Heart left ventricle (tissue), 16 donors: ENCODE data around the gene PHF21A. TPM values are rescaled to one million over a fixed set of nuclear protein-coding genes. Genes with fewer than 3 reads are reported as not detected.
A peak's percentile ranks its signal among the peaks of the same experiment; 100 is the strongest.

Source experiments
- ATAC-seq, 4 donors: fragments of 200-7000 bp; cut with Tn5 transposase; one replicate each; pipeline ENCODE4 v1.9.1; 2020 to 2022; ENCODE audit warnings: moderate library complexity in 4 of 4, mild to moderate bottlenecking in 3 of 4, moderate number of reproducible peaks in 1 of 4
- DNase-seq, 5 donors: peaks; one replicate each; pipeline ENCODE4 v3.0.0-alpha.2; 2020
- H3K27ac ChIP-seq, 12 donors: fragments of 200-600 bp; sonication (generic) in 4 of 12; one replicate each; pipeline versions ENCODE4 v1.5.0 to v1.8.0; 2016 to 2022; ENCODE audit warnings: mild to moderate bottlenecking in 2 of 12
- H3K27me3 ChIP-seq, 9 donors: fragments of 200-600 bp; sonication (generic) in 2 of 9; one replicate each; pipeline versions ENCODE4 v1.5.1 to v1.8.0; 2016 to 2022; ENCODE audit warnings: mild to moderate bottlenecking in 3 of 9
- H3K36me3 ChIP-seq, 9 donors: fragments of 200-600 bp; sonication (generic) in 2 of 9; one replicate each; pipeline versions ENCODE4 v1.5.0 to v1.8.0; 2018 to 2022; ENCODE audit warnings: mild to moderate bottlenecking in 2 of 9
- H3K4me1 ChIP-seq, 12 donors: fragments of 200-600 bp; sonication (generic) in 4 of 12; one replicate each; pipeline versions ENCODE4 v1.5.0 to v1.8.0; 2016 to 2022; ENCODE audit warnings: mild to moderate bottlenecking in 3 of 12
- H3K4me3 ChIP-seq, 12 donors: fragments of 200-600 bp; sonication (generic) in 4 of 12; one replicate each; pipeline versions ENCODE4 v1.5.0 to v1.8.0; 2017 to 2022; ENCODE audit warnings: mild to moderate bottlenecking in 9 of 12, moderate library complexity in 4 of 12
- H3K9me3 ChIP-seq, 12 donors: fragments of 200-600 bp; sonication (generic) in 4 of 12; one replicate each; pipeline versions ENCODE4 v1.5.0 to v1.8.0; 2016 to 2022; ENCODE audit warnings: mild to moderate bottlenecking in 1 of 12
- POLR2A ChIP-seq, 2 donors: fragments of 450-650 bp; IDR thresholded peaks; one replicate each; pipeline ENCODE4 v1.6.1; 2017; ENCODE audit warnings: antibody characterized with exemption in 2 of 2, mild to moderate bottlenecking in 2 of 2, moderate library complexity in 2 of 2
- WGBS, 4 donors: extraction: QIAGEN DNeasy Blood & Tissue Kit in 2 of 4; methylation state at CpG; one replicate each; pipeline versions ENCODE4 v1.1.5 to v1.1.7; 2013 to 2018; 5-methylcytosine and 5-hydroxymethylcytosine counted together
- intact Hi-C, 10 donors: fragments of 100-400 bp; cut with DNase I; formaldehyde crosslinking; loops; one replicate each; pipeline versions ENCODE4 v1.11.1 to v1.14.2; 2022
- polyA plus RNA-seq, 2 donors: library from polyadenylated mRNA; stranded (reverse); fragments of 200-250 nt; gene quantifications; one replicate each; pipeline ENCODE4 v1.2.3, GENCODE V29; 2013
- total RNA-seq, 9 donors: library from RNA; depleted of rRNA in 2 of 9; stranded (reverse); fragments of >200 nt in 2 of 9; fragmentation: NEBNext Ultra II Directional in 3 of 9; extraction: Animal tissue kit (Norgen Biotek cat#: 25700) in 3 of 9; gene quantifications; one replicate each; pipeline versions ENCODE4 v1.1.0 to v1.2.4, GENCODE V29; 2016 to 2023
- TF ChIP-seq, protein P1 (sequence below), 12 donors: fragments of 200-600 bp; sonication (generic) in 4 of 12; IDR thresholded peaks; one replicate each; pipeline versions ENCODE4 v1.5.0 to v1.8.0; 2018 to 2022; ENCODE audit warnings: antibody characterized with exemption in 12 of 12, mild to moderate bottlenecking in 5 of 12
- donor health status: ischemic (EF 13 %, LVEDD 7.1; RV severe dilation, severe dysfunction).
- donor health status: healthy with polysubstance abuse.
- donor health status: DM: no; HTN: yes; CAD: no.
- donor health status: DM: no; HTN: no; CAD: no.
- donor health status: ischemic (EF 25% LVEDD 6.9; RV normal size, moderate dysfunction).
- donor health status: ischemic (EF 25% LVEDD 5.7; RV mildly dilated, moderate dysfunction).
- donor health status: healthy.
- donor health status: DM: yes; HTN: yes; CAD: no.
- donor health status: ischemic (EF 35%, LVEDD 5.7; RV mildly dilated, moderate dysfunction).
- donor health status: nonischemic (EF 11% LVEDD 7.7; RV severe dilation, severe dysfunction).
- donor health status: DM: yes; HTN: yes; CAD: no.
- donor health status: PGD.
- donor health status: ischemic (EF 29% LVEDD 5.4; RV normal size, mild dysfunction).
- donor health status: nonischemic (EF 23%, LVEDD 6.1; RV moderate dilation, normal function).

Gene PHF21A
- total and polyA plus RNA-seq, 11 donors: 16.5 to 45.9 (median 36.1) TPM

DNA sequence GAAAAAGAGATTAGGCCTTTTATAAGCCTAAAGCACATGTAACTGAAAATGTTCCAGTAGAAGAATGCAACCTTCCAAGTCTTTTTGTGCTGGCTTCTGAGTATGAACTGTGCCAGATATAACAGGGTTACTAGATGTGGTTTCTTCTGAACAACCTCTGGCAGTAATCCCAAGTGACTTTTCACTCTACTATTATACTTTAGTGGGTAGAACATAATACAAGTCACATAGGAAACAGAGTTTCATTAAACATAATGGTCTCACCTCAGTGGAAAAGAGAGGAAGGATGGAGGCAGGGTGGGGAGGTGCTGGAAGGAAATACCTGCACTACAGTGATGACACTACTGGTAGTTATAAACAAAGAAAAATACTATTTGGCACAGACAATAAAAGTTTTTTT is 81.3 kb downstream of the PHF21A start:
- no peaks in the 10 kb centered on the region for H3K9me3 ChIP-seq
- intact Hi-C loops: no loop called here
- peak overlapping the region in 6 of 12 donors; percentile 17 to 51 (median 32) for H3K27ac ChIP-seq
- DNase-seq: no peak
- H3K4me3 ChIP-seq: no peak overlapping the region
- H3K36me3 ChIP-seq: peaks cover 0 to 5% (median 0%) of the 10 kb centered on the region in 9 donors
- peaks cover 3 to 40% (median 16%) of the 10 kb centered on the region in 12 donors for H3K4me1 ChIP-seq
- ATAC-seq: peak in 3 of 4 donors; percentile 56 to 63 (median 58)
- no peaks in the 10 kb centered on the region for H3K27me3 ChIP-seq
- no peak for TF ChIP-seq POLR2A (IDR thresholded peaks at IDR 0.05)
- TF ChIP-seq, protein P1, sequence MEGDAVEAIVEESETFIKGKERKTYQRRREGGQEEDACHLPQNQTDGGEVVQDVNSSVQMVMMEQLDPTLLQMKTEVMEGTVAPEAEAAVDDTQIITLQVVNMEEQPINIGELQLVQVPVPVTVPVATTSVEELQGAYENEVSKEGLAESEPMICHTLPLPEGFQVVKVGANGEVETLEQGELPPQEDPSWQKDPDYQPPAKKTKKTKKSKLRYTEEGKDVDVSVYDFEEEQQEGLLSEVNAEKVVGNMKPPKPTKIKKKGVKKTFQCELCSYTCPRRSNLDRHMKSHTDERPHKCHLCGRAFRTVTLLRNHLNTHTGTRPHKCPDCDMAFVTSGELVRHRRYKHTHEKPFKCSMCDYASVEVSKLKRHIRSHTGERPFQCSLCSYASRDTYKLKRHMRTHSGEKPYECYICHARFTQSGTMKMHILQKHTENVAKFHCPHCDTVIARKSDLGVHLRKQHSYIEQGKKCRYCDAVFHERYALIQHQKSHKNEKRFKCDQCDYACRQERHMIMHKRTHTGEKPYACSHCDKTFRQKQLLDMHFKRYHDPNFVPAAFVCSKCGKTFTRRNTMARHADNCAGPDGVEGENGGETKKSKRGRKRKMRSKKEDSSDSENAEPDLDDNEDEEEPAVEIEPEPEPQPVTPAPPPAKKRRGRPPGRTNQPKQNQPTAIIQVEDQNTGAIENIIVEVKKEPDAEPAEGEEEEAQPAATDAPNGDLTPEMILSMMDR (IDR thresholded peaks at IDR 0.05): no peak

DNA sequence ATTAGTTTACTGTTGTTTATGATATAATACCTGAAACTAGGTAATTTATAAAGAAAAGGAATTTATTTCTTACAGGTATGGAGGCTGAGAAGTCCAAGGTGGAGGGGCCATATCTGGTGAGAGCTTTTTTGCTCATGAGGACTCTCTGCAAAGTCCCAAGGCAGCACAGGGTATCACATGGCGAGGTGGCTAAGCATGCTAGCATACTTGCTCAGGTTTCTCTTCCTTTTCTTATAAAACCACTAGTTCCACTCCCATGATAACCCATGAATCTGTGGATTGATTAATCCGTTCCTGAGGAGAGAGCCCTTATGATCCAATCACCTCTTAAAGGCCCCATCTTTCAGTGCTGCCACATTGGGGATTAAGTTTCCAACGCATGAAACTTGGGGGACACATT is 82.7 kb downstream of the PHF21A start:
- H3K27me3 ChIP-seq: no peaks in the 10 kb centered on the region
- H3K4me1 ChIP-seq: peaks cover 3 to 35% (median 14%) of the 10 kb centered on the region in 12 donors
- no peak overlapping the region for H3K27ac ChIP-seq
- H3K4me3 ChIP-seq: no peak overlapping the region
- intact Hi-C loops: no loop called here
- ATAC-seq (no peak), DNase-seq (no peak)
- no peaks in the 10 kb centered on the region for H3K9me3 ChIP-seq
- 89 to 98% (median 94%) methylated on average over 3 of the region's 3 CpGs for WGBS, 4 donors
- TF ChIP-seq, protein P1 (IDR thresholded peaks at IDR 0.05): no peak
- no peak for TF ChIP-seq POLR2A (IDR thresholded peaks at IDR 0.05)
- H3K36me3 ChIP-seq: peaks cover 0 to 8% (median 0%) of the 10 kb centered on the region in 9 donors

DNA sequence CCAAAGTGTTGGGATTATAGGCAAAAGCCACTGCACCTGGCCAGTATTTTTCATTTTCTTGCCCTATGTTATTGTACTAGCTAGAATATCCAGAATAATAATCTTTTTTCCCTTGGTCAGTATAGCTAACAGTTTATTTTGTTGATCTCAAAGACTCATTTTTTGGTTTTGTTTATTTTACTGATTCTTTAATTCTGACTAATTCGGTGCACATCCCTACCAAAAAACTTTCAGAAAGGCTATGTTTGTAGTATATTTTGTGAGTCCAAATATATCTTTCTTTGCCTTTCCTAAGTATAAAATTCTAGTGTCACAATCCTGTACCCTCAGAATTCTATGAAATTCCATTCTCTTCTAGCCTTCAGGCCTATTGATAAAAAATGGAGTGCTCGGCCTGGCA is 84.3 kb downstream of the PHF21A start:
- Histone ChIP-seq H3K36me3 (peaks cover 0 to 8% (median 0%) of the 10 kb centered on the region in 9 donors), H3K9me3 (no peaks in the 10 kb centered on the region), H3K27me3 (no peaks in the 10 kb centered on the region), H3K4me3 (no peak overlapping the region), H3K27ac (no peak overlapping the region), H3K4me1 (peaks cover 3 to 33% (median 14%) of the 10 kb centered on the region in 12 donors)
- ATAC-seq (no peak), DNase-seq (no peak)
- WGBS, 4 donors: 91 to 96% (median 95%) methylated on average over 2 of the region's 2 CpGs
- intact Hi-C loops: no loop called here
- TF ChIP-seq POLR2A (IDR thresholded peaks at IDR 0.05): no peak
- TF ChIP-seq, protein P1 (IDR thresholded peaks at IDR 0.05): no peak

DNA sequence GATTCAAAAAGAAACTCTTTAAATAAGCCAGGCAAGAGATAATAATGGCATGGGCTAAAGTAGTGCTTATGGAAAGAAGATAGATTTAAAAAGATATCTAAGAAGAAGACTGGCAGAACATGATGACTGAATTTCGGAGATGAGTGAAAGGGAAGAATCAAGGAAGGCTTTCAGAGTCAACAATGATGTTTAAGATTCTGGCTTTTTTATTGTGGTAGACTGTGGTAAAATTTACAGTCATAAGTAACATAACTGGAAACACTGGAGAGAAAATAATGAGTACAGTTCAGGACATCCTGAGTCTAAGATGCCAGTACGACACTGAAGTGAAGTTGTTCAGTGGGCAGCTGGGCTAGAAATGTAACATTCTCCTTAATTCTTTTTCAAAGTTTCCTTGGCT is 85.2 kb downstream of the PHF21A start:
- ATAC-seq: no peak
- 88 to 97% (median 96%) methylated on average over 2 of the region's 2 CpGs for WGBS, 4 donors
- TF ChIP-seq POLR2A (IDR thresholded peaks at IDR 0.05): no peak
- TF ChIP-seq, protein P1 (IDR thresholded peaks at IDR 0.05): no peak

More for the DNA sequence above, 85.2 kb downstream of the PHF21A start:
- H3K27ac ChIP-seq: no peak overlapping the region
- no peak overlapping the region for H3K4me3 ChIP-seq
- intact Hi-C loops: no loop called here
- H3K36me3 ChIP-seq: peaks cover 0 to 8% (median 0%) of the 10 kb centered on the region in 9 donors
- no peaks in the 10 kb centered on the region for H3K9me3 ChIP-seq
- peaks cover 3 to 26% (median 15%) of the 10 kb centered on the region in 12 donors for H3K4me1 ChIP-seq
- no peaks in the 10 kb centered on the region for H3K27me3 ChIP-seq
- no peak for DNase-seq
